Upper lobe of right lung (tissue), 1 donor: ENCODE data around the gene RPS6KA2. TPM values are rescaled to one million over a fixed set of nuclear protein-coding genes. Genes with fewer than 3 reads are reported as not detected.

Source experiments
- ATAC-seq: fragments of 200-7000 bp; cut with Tn5 transposase; one replicate; pipeline ENCODE4 v1.9.1; 2020; ENCODE audit warnings: mild to moderate bottlenecking, moderate library complexity
- DNase-seq: peaks from one replicate; pipeline ENCODE4 v3.0.0-alpha.2; 2020
- H3K27ac ChIP-seq: fragments of 200-600 bp; one replicate; pipeline ENCODE4 v1.8.0; 2022
- H3K27me3 ChIP-seq: fragments of 200-600 bp; one replicate; pipeline ENCODE4 v1.8.0; 2022; ENCODE audit warnings: mild to moderate bottlenecking
- H3K36me3 ChIP-seq: fragments of 200-600 bp; one replicate; pipeline ENCODE4 v1.8.0; 2022
- H3K4me1 ChIP-seq: fragments of 200-600 bp; one replicate; pipeline ENCODE4 v1.8.0; 2022
- H3K4me3 ChIP-seq: fragments of 200-600 bp; one replicate; pipeline ENCODE4 v1.8.0; 2022; ENCODE audit warnings: mild to moderate bottlenecking
- H3K9me3 ChIP-seq: fragments of 200-600 bp; one replicate; pipeline ENCODE4 v1.8.0; 2022
- intact Hi-C: fragments of 100-400 bp; cut with DNase I; formaldehyde crosslinking; loops from one replicate; pipeline ENCODE4 v1.11.0; 2022
- total RNA-seq: library from RNA; stranded (reverse); fragmentation: NEBNext Ultra II Directional; extraction: Animal tissue kit (Norgen Biotek cat#: 25700); gene quantifications from one replicate; pipeline ENCODE4 v1.2.1, GENCODE V29; 2021
- TF ChIP-seq, protein P1 (sequence below): fragments of 200-600 bp; IDR thresholded peaks from one replicate; pipeline ENCODE4 v1.8.0; 2022; ENCODE audit warnings: antibody characterized with exemption
- donor health status: DM: no; HTN: yes; CAD: no; lungs with severe emphysema.

Gene RPS6KA2
- total RNA-seq, 1 donor from 2014 or later, result 136 TPM

DNA sequence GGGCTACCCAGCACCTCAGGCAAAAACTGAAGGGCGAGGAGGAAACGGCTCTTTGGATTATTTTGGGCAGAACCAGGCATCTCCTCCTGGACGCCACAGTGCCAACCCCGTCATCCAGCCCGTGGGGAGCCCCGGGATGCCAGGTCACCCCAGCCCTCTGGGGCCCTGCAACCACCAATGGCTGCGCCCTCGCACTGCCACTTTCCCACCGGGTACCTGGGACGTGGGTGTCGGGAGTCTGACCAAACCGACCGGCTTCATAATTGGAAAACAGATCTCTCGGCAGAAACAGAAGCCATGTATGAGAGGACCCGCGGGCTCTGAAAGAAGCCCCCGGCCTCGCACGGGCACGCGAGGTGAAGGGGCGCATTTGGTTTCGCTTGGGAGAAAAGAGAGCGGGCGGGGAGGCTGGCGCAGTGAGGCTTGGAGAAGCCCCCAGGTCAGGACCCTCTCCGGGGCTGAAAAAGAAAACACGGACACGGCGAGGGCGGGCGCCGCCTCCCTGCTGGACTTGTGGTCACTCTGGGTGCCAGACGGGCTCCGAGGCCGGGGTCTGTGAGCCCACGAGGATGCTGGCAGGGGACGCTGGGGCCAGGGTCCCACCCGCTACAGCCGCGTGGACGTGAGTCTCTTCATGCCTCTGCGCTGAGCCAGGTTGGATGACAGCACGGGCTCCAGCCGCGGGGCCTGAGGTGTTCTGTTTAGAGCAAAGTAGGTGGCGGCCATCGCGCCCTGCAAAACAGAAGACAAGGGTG, 214.7 kb downstream of the RPS6KA2 start:
- no peaks in the 10 kb centered on the region for H3K27me3 ChIP-seq
- ATAC-seq (no peak), DNase-seq (no peak)
- H3K4me1 ChIP-seq, result no peaks in the 10 kb centered on the region
- intact Hi-C loops, result no loop called here
- peaks cover 44% of the 10 kb centered on the region for H3K36me3 ChIP-seq
- TF ChIP-seq, protein P1, sequence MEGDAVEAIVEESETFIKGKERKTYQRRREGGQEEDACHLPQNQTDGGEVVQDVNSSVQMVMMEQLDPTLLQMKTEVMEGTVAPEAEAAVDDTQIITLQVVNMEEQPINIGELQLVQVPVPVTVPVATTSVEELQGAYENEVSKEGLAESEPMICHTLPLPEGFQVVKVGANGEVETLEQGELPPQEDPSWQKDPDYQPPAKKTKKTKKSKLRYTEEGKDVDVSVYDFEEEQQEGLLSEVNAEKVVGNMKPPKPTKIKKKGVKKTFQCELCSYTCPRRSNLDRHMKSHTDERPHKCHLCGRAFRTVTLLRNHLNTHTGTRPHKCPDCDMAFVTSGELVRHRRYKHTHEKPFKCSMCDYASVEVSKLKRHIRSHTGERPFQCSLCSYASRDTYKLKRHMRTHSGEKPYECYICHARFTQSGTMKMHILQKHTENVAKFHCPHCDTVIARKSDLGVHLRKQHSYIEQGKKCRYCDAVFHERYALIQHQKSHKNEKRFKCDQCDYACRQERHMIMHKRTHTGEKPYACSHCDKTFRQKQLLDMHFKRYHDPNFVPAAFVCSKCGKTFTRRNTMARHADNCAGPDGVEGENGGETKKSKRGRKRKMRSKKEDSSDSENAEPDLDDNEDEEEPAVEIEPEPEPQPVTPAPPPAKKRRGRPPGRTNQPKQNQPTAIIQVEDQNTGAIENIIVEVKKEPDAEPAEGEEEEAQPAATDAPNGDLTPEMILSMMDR, result no peak
- H3K27ac ChIP-seq, result no peak overlapping the region
- no peak overlapping the region for H3K4me3 ChIP-seq
- no peaks in the 10 kb centered on the region for H3K9me3 ChIP-seq

DNA sequence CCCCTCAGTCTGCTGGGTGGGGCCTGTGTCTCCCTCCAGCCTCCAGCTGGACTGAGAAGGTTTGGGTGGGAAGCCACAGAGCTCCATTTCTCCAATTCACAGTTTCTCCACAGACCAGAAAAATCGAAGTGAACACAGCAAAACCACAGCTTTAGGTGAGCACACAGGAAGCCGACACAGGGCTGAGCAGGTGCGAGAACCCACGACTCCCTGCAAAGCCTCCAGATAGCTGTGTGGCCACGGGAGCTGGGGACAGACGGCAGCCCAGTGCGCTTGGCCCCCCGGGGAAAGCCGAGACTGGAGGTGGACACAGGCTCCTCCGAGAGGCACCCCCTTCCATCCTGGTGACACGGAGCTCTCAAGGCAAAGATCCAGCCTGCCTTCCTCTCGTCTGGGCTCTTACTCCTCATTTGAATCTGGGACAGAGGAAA, 215.3 kb downstream of the RPS6KA2 start:
- H3K36me3 ChIP-seq, result peaks cover 44% of the 10 kb centered on the region
- ATAC-seq (no peak), DNase-seq (no peak)
- H3K27me3 ChIP-seq, result no peaks in the 10 kb centered on the region
- TF ChIP-seq, protein P1, result no peak
- no peaks in the 10 kb centered on the region for H3K9me3 ChIP-seq
- intact Hi-C loops, result no loop called here
- H3K4me1 ChIP-seq, result no peaks in the 10 kb centered on the region
- no peak overlapping the region for H3K4me3 ChIP-seq
- H3K27ac ChIP-seq, result no peak overlapping the region

DNA sequence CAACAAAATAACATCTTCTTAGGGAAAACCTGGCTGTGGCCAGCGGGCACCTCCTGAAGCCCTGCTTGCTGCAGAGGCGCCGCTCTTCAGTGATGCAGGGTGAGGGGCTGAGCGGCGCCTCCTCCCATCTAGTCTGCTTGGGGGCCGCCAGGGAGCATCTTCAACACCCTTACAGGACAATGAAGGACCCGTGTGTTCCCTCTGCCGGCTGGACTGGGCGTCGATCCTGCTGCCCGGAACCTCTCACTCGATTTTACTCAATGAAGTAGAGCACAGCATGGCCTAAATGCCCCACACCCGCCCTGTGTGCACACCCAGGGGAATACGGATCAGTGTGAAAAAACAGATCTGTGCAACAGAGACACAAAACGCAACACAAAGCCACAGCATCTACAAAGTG, 215.8 kb downstream of the RPS6KA2 start:
- TF ChIP-seq, protein P1, result no peak
- ATAC-seq (no peak), DNase-seq (no peak)
- H3K9me3 ChIP-seq, result no peaks in the 10 kb centered on the region
- no peak overlapping the region for H3K4me3 ChIP-seq
- H3K27ac ChIP-seq, result no peak overlapping the region
- no peaks in the 10 kb centered on the region for H3K4me1 ChIP-seq
- peaks cover 44% of the 10 kb centered on the region for H3K36me3 ChIP-seq
- no peaks in the 10 kb centered on the region for H3K27me3 ChIP-seq
- intact Hi-C loops, result no loop called here

DNA sequence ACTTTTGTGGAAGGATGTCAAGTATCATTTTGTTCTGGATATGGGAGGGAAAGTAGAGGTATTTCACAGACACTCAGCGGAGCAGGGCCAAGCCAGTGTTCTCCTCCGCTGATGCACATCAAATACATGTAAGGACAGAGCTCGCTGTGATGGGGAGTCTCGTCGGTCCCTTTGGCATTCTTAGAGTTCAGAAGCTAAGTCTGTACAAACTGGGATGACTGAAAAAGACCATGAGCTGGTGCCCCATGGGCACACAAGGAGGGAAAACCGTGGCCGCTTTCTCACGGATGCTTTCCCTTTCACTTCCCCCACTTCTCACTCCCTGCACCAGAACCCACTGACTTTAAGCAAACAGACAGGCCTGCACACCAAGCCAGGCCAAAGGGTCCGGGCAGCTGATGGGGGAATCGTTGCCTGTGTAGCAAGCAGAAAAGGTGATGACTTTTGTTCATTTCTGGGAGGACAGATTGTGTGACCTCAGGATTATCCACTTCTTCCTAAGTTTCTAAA, 216.6 kb downstream of the RPS6KA2 start:
- Histone ChIP-seq H3K4me1 (no peaks in the 10 kb centered on the region), H3K9me3 (no peaks in the 10 kb centered on the region), H3K4me3 (no peak overlapping the region), H3K27me3 (no peaks in the 10 kb centered on the region), H3K27ac (no peak overlapping the region), H3K36me3 (peaks cover 43% of the 10 kb centered on the region)
- DNase-seq (no peak), ATAC-seq (no peak)
- intact Hi-C loops, result no loop called here
- TF ChIP-seq, protein P1, result no peak

DNA sequence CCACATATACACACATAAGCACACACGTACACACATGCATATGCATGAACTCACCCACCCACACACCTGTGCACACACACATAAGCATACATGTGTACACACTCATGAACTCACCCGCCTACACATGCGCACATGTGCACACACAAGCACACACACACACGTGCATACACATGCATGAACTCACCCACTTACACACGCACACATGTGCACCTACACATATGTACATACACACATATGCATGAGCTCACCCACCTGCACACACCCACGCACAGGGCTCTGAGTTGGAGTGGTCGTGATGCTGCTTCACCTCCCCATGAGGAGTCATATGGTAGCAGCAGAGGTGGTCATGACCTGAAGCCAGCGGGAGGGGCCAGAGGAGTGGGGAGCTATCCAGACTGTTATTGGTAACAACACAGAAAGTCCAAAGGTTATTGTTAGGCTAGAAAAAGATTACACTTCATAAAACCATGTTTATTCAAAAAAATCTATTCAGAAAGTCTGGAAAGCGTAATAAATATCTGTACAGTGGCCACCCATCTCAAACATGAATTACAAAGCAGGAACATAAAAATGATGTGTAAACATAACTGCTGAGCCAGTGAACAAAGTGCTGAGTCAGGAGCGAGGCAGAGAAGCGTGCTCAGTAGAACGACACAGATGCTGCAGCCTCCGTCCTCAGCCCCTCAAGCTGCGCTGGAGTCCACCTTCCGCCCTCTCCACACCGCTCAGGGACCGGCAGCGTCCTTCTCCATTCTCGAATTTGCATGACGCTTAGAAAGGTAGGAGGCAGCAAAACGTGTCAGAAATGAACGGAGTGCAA, 217.9 kb downstream of the RPS6KA2 start:
- H3K4me3 ChIP-seq, result no peak overlapping the region
- intact Hi-C loops, result no loop called here
- H3K27me3 ChIP-seq, result no peaks in the 10 kb centered on the region
- DNase-seq, result no peak
- H3K27ac ChIP-seq, result no peak overlapping the region
- peaks cover 30% of the 10 kb centered on the region for H3K36me3 ChIP-seq
- TF ChIP-seq, protein P1, result no peak
- H3K9me3 ChIP-seq, result no peaks in the 10 kb centered on the region
- ATAC-seq, result no peak
- H3K4me1 ChIP-seq, result no peaks in the 10 kb centered on the region
